GM23338 (cell line): Measurements from ENCODE around the gene COL2A1. TPM values are rescaled to one million over a fixed set of nuclear protein-coding genes. Genes with fewer than 3 reads are reported as not detected.

ENCODE experiments used
- CREB1 ChIP-seq: fragments of 250-450 bp; sonication (Bioruptor Pico); IDR thresholded peaks from 2 replicates; pipeline ENCODE4 v1.5.0; 2020; ENCODE audit warnings: low read depth, mild to moderate bottlenecking, moderate library complexity
- polyA plus RNA-seq: library from polyadenylated mRNA; unstranded; fragments of >200 nt; fragmentation: Nextera tagmentation; extraction: Ambion mirVana; gene quantifications from 2 replicates; pipeline ENCODE4 v1.2.1, GENCODE V29; 2016
- total RNA-seq: library from RNA; depleted of rRNA; stranded (reverse); fragments of >200 nt; shearing (Covaris generic); gene quantifications from 2 replicates; pipeline ENCODE4 v1.2.3, GENCODE V29; 2014
- TF ChIP-seq, protein P1 (sequence below): fragments of 250-450 bp; sonication (Bioruptor Pico); IDR thresholded peaks from 2 replicates; pipeline ENCODE4 v1.5.0; 2020; ENCODE audit warnings: mild to moderate bottlenecking, moderate library complexity
- TF ChIP-seq, protein P2 (sequence below): IDR thresholded peaks from 2 replicates; pipeline ENCODE4 v1.6.1; 2016; ENCODE audit warnings: antibody characterized with exemption
- TF ChIP-seq, protein P3 (sequence below): IDR thresholded peaks from one replicate; pipeline ENCODE4 v1.6.1; 2018; ENCODE audit warnings: antibody characterized with exemption; ENCODE audit not compliant: unreplicated experiment

The COL2A1 gene
- total and polyA plus RNA-seq, 2 experiments from 2014 or later, result 7.0 to 24.6 TPM

DNA sequence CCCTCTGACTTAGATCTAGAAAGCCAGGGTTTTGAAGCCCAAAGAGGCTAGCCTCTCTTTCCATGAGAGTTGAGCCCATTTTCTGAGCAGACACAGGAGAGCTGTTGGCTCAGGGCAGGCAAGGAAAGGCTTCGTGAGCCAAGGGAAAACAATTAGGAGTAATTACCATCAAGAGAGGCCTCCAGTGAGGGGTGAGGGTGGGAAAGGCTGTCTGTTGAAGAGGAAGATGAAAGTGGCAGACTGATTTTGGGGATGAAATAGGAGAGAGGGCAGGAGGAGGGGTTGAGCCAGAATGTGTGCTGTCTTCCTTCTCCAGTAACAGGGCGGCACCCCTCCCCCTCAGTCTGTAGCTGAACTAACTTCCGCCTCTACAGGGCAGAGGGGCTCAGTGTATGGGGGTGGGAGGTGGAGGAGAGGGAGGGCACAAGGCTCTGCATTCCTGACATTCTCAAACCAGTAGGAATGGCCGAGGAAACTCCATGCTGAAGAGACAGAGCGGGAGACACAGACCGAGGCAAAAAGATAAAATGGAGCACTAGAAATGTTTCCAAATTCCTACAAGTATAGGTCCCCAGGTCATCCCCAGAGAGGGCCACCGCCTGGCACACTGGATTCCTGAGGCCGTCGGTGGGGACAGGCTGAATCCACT, 33.1 kb upstream of the COL2A1 start (continued):
- TF ChIP-seq, protein P1, sequence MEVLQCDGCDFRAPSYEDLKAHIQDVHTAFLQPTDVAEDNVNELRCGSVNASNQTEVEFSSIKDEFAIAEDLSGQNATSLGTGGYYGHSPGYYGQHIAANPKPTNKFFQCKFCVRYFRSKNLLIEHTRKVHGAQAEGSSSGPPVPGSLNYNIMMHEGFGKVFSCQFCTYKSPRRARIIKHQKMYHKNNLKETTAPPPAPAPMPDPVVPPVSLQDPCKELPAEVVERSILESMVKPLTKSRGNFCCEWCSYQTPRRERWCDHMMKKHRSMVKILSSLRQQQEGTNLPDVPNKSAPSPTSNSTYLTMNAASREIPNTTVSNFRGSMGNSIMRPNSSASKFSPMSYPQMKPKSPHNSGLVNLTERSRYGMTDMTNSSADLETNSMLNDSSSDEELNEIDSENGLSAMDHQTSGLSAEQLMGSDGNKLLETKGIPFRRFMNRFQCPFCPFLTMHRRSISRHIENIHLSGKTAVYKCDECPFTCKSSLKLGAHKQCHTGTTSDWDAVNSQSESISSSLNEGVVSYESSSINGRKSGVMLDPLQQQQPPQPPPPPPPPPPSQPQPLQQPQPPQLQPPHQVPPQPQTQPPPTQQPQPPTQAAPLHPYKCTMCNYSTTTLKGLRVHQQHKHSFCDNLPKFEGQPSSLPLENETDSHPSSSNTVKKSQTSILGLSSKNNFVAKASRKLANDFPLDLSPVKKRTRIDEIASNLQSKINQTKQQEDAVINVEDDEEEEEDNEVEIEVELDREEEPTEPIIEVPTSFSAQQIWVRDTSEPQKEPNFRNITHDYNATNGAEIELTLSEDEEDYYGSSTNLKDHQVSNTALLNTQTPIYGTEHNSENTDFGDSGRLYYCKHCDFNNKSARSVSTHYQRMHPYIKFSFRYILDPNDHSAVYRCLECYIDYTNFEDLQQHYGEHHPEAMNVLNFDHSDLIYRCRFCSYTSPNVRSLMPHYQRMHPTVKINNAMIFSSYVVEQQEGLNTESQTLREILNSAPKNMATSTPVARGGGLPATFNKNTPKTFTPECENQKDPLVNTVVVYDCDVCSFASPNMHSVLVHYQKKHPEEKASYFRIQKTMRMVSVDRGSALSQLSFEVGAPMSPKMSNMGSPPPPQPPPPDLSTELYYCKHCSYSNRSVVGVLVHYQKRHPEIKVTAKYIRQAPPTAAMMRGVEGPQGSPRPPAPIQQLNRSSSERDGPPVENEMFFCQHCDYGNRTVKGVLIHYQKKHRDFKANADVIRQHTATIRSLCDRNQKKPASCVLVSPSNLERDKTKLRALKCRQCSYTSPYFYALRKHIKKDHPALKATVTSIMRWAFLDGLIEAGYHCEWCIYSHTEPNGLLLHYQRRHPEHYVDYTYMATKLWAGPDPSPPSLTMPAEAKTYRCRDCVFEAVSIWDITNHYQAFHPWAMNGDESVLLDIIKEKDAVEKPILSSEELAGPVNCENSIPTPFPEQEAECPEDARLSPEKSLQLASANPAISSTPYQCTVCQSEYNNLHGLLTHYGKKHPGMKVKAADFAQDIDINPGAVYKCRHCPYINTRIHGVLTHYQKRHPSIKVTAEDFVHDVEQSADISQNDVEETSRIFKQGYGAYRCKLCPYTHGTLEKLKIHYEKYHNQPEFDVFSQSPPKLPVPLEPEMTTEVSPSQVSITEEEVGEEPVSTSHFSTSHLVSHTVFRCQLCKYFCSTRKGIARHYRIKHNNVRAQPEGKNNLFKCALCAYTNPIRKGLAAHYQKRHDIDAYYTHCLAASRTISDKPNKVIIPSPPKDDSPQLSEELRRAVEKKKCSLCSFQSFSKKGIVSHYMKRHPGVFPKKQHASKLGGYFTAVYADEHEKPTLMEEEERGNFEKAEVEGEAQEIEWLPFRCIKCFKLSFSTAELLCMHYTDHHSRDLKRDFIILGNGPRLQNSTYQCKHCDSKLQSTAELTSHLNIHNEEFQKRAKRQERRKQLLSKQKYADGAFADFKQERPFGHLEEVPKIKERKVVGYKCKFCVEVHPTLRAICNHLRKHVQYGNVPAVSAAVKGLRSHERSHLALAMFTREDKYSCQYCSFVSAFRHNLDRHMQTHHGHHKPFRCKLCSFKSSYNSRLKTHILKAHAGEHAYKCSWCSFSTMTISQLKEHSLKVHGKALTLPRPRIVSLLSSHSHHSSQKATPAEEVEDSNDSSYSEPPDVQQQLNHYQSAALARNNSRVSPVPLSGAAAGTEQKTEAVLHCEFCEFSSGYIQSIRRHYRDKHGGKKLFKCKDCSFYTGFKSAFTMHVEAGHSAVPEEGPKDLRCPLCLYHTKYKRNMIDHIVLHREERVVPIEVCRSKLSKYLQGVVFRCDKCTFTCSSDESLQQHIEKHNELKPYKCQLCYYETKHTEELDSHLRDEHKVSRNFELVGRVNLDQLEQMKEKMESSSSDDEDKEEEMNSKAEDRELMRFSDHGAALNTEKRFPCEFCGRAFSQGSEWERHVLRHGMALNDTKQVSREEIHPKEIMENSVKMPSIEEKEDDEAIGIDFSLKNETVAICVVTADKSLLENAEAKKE (CRISPR knock-in tag), result peak; percentile 57; the same call in 1 of the 2 replicates
- TF ChIP-seq, protein P2, sequence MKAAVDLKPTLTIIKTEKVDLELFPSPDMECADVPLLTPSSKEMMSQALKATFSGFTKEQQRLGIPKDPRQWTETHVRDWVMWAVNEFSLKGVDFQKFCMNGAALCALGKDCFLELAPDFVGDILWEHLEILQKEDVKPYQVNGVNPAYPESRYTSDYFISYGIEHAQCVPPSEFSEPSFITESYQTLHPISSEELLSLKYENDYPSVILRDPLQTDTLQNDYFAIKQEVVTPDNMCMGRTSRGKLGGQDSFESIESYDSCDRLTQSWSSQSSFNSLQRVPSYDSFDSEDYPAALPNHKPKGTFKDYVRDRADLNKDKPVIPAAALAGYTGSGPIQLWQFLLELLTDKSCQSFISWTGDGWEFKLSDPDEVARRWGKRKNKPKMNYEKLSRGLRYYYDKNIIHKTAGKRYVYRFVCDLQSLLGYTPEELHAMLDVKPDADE, result no peak
- TF ChIP-seq CREB1 (CRISPR knock-in tag), result no peak
- TF ChIP-seq, protein P3, sequence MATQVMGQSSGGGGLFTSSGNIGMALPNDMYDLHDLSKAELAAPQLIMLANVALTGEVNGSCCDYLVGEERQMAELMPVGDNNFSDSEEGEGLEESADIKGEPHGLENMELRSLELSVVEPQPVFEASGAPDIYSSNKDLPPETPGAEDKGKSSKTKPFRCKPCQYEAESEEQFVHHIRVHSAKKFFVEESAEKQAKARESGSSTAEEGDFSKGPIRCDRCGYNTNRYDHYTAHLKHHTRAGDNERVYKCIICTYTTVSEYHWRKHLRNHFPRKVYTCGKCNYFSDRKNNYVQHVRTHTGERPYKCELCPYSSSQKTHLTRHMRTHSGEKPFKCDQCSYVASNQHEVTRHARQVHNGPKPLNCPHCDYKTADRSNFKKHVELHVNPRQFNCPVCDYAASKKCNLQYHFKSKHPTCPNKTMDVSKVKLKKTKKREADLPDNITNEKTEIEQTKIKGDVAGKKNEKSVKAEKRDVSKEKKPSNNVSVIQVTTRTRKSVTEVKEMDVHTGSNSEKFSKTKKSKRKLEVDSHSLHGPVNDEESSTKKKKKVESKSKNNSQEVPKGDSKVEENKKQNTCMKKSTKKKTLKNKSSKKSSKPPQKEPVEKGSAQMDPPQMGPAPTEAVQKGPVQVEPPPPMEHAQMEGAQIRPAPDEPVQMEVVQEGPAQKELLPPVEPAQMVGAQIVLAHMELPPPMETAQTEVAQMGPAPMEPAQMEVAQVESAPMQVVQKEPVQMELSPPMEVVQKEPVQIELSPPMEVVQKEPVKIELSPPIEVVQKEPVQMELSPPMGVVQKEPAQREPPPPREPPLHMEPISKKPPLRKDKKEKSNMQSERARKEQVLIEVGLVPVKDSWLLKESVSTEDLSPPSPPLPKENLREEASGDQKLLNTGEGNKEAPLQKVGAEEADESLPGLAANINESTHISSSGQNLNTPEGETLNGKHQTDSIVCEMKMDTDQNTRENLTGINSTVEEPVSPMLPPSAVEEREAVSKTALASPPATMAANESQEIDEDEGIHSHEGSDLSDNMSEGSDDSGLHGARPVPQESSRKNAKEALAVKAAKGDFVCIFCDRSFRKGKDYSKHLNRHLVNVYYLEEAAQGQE, result no peak
